GM19035 (cell line): ENCODE results near the gene RAB26.

ENCODE experiments used
- ATAC-seq: cut with Tn5 transposase; IDR thresholded peaks from one replicate; pipeline ENCODE4 v1.9.1; 2021; ENCODE audit not compliant: unreplicated experiment

RAB26 gene

DNA sequence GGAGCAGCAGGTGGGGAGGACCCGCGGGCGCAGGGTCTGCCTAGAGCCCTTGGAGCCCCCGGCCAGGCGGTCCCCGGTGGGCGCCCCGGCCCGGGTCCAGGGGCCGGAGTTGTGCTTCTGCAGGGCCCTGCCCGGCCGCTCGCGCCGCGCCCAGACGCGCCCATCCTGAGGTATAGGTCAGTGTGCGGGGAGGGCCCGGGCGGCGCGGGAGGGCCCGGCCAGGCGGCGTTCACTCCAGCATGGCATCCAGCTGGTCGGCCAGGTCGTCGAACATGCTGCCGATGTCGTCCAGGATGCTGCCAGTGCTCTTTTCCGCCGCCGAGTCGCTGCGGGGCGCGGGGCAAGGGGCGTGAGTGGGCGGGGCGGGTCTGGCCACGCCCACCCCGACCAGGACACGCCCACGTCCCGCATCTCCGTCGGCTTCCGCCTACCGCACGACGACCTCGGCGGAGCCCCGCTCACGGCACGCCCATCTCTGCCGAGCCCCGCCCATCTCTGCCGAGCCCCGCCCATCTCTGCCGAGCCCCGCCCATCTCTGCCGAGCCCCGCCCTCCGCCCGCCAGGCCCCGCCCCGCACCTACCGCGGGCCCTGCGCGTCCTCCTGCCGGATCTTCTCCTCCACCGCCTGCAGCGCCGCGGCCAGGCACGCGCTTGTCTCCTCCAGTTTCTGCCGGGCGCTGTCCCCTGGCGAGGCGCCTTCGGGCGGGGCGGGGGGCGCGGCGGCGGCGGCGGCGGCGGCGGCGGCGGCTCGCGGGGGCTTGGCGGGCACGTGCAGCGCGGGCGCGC lies 30.1 kb downstream of the RAB26 start:
- ATAC-seq, result no peak

DNA sequence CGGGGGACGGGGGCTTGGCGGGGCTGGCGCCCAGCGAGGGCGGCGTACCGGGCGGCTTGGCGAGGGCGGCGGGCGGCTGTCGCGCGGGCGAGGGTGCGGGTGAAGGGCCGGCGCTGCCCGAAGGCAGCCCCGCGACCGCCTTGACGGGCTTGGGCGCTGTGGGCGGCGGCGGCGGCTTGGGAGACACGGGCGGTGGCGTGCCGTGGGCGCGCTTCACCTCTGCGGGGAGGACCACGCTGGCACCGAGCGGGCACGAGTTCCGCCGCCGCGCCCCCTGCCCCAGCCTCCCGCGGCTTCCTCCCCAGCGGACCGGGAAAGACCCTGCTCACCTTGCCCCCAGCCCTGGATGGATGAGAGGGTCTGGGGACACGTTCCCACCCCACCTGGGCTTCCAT lies 30.7 kb downstream of the RAB26 start:
- no peak for ATAC-seq

DNA sequence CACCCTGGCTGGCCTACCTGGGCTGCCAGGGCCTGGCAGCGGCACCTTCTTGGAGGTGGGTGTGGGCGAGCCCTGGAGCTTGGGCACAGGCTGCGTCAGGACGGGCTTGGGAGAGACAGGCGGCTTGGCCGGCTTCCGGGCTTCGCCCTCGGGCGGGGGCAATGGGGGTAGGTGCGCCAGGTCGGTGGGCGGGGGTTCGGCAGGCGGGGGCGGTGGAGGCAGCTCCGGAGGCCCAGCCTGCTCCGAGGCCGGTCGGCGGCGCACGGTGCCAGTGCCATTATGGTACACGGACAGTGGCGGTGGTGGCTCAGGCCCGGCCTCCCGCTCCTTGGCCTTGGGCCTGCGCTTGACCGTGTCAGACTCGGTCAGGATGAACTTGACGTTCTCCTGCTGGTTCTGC lies 31.2 kb downstream of the RAB26 start:
- no peak for ATAC-seq

DNA sequence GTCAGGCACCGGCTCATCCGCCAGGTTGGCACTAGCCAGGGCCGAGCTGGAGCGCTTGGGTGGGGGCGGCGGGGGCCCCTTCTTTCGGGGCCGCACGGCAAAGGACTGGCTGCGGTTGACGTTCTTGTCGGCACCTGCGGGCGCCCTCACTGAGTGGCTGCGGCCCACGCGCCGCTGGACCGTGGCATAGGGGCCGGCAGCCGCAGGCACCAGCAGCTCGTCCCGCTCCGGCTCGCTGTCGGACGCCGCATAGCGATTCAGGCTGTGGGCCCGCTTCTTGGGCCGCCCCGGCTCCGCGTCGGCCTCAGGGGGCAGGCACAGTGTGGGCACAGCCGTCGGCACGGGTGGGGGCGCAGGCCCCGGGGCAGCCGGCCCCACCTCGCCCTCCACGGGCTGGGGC lies 32.0 kb downstream of the RAB26 start:
- no peak for ATAC-seq

DNA sequence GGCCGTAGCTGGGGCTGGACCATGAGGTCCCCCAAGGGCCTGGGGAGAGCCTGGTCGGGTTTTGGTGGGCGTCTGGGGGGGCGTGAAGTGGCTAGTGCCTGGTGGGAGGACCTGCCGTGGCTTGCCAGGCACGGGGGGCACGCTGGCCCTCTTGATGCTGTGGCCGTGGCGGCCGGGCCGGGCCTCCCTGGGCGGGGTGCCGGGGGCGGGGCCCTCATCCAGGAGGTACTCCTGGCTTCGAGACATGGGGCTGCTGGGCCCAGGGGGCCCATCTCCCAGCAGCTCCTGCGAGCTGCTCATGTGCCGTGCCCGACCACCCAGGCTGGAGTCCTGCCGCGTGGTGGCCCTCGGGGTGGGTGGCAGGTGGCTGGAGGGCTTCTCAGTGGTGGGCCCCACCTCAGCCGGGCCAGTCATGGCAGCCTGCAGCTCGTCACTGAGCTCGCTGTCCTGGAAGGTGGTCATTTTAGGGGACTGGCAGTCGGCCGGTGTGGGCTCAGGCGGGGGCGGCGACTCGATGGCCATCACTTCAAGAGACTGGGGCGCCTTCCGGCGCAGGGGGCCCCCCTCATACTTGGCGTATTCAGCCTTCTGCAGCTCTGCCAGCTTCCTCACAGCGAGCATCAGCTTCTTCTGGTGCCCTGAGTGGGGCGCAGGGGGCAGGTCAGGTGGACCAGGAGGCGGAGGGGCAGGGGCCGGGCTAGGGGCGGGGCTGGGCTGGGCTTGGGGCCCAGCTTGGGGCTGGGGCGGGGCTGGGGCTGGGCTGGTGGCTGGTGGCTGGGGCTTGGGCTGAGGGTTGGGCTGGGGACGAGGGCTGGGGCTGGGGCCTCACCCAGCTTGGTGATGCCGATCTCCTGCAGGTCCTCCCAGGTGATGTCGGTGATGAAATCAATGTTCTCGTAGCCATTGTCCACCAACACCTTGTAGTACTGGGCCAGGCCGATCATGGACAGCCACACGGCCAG lies 32.8 kb downstream of the RAB26 start:
- no peak for ATAC-seq

DNA sequence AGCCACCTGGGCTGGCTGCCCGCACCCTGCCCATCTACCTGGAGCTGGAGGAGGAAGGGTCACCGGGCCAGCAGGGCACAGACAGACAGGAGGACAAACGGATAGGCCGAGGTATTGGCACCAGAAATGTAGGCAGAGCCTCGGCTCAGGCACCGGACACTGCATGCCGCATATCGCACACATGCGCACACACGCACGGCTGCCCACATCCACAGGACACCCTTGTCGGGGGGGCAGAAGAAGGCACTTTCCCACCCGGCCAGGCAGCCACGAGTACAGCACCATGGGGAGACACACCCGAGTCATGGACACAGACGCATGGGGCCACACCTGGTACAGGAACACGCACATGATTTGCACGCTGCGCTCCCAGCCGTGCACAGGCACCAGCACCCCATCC lies 33.5 kb downstream of the RAB26 start:
- no peak for ATAC-seq

DNA sequence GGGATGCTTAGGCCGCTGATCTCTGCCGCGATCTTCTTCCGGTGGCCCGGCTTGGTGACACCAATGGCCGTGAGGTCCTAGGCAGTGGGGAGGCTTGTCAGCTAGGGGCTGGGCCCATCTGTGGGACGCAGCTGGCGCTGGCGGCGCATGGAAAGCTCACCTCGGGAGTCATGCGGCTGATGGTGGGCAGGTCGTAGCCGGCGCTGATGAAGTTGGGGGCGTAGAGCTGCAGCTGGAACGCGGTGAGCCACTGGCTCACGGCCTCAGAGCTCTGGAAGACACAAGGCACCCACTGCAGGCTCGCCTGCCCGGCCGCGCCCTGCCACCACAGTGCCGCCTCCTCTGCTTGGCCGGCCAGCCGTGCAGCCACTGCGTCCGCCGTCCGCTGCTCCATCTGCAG lies 35.2 kb downstream of the RAB26 start:
- ATAC-seq, result no peak

DNA sequence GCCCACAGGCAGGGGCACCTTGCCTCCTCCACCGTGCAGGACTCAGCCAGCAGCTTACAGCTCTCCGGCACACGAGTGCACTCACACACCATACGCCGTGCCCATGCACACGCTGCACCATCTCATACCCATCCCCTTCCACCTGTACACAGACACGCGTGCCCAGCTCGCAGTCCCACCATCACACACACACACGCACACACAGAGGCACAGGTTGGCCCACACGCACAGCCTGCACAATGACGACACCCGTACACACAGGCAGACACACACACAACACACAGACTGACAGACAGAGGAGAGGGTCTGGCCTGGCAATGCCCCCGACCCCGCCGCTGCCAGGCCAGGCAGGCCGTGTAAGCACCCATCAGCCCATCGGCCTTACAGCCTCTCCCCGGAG lies 35.9 kb downstream of the RAB26 start:
- ATAC-seq, result no peak

DNA sequence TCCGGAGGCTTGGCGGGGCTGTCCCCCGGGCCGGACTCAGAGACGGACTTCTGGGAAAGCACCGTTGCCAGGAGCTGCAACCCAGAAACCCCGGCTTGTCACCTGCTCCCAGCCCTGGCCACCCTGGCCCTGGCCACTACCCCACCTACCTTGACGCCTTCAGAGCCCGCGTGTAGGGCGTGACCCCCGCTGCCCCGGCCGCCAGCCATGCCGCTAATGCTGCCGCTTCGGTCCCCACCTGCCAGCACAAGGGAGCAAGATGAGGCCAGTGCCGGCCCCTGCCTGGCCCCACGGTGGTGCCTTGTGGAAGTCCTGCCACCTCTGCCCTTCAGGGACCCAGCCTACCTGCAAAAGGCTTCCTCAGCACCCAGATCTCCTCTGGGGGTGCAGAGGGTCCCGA lies 36.5 kb downstream of the RAB26 start:
- no peak for ATAC-seq

DNA sequence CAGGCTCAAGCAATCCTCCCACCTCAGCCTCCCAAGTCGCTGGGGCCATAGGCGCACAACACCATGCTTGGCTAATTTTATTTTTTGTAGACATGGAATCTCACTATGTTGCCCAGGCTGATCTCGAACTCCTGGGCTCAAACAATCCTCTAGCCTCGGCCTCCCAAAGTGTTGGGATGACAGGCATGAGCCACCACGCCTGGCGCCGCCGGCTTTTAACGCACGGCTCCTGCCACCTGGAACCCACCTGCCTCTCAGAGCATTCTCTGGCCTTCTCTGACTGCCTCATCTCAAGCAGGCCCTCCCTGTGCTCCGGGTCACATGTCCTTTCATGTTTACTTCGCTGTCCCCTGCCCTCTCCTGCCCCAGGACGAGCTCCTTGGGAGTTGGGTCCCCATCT lies 37.6 kb downstream of the RAB26 start:
- no peak for ATAC-seq

DNA sequence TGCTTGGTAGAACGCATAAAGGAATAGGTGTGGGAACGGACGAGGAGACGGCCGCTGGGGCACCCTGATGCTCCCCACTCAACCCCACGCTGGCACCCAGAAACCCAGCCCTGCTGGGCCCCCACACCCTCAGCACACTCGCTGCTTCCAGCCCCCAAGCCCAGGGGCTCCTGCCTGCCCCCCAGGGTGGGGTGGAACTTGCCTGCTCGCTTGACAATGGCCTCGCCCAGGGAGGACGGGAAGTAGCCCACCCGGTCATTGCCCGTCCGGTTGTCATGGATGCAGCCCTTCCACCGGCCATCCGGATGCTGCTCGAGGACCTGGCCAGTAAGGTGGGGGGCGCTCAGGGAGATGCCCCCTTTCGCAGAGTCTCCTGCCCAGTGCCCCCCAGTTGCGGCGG lies 38.1 kb downstream of the RAB26 start:
- no peak for ATAC-seq

DNA sequence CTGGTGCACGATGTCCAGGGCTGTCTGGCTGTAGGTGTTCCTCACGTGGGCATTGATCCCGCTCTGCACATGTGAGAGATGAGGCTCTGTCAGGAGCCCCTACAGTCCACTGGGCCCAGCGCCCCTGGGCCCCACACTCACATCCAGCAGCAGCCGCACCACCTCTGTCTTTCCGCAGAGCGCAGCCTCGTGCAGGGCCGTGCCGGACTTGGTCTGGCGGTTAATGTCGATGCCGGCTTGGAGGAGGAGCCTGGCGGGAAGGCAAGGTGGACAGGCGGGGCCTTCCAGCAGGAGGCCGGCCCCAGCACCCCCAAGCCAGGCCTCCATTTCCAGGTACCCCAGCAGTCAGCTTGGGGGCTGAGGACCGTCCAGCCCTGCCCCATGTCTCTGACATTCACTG lies 38.8 kb downstream of the RAB26 start:
- ATAC-seq, result no peak

DNA sequence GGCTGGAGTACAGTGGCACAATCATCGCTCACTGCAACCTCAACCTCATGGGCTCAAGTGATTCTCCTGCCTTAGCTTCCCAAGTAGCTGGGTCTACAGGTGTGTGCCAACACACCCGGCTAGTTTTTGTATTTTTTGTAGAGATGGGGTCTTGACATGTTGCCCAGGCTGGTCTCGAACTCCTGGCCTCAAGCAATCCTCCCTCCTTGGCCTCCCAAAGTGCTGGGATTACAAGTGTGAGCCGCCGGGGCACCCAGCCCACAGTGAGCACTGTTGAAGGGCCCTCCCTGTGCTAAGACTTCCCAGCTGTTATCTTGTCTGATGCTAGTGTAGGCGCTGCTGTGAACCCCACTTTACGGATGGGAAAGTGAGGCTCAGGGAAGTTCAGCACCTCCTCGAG lies 40.0 kb downstream of the RAB26 start:
- no peak for ATAC-seq

DNA sequence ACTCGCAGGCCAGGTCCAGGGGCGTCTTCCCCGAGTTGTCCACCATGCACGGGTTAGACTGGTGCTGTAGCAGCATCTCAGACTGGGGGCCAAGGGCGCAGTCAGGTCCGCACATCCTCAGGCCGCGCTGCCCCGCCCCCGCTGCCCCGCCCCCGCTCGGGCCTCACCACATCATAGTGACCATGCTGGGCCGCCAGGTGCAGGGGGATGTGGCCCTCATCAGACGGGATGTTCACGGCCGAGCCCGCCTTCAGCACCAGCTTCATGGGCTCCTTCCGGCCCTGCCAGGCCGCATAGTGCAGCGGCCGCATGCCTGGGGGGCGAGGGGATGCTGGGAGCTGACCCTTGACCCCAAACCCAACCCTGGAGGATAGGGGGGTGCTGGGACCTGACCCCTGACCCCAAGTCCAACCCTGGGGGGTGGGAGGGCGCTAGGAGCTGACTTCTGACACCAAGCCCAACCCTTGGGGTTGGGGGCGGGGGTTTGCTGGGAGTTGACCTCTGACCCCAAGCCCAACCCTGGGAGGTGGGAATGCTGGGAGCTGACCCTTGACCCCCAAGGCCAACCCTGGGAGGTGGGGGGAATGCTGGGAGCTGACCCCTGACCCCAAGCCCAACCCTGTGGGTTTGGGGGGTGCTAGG lies 40.9 kb downstream of the RAB26 start:
- ATAC-seq, result no peak

DNA sequence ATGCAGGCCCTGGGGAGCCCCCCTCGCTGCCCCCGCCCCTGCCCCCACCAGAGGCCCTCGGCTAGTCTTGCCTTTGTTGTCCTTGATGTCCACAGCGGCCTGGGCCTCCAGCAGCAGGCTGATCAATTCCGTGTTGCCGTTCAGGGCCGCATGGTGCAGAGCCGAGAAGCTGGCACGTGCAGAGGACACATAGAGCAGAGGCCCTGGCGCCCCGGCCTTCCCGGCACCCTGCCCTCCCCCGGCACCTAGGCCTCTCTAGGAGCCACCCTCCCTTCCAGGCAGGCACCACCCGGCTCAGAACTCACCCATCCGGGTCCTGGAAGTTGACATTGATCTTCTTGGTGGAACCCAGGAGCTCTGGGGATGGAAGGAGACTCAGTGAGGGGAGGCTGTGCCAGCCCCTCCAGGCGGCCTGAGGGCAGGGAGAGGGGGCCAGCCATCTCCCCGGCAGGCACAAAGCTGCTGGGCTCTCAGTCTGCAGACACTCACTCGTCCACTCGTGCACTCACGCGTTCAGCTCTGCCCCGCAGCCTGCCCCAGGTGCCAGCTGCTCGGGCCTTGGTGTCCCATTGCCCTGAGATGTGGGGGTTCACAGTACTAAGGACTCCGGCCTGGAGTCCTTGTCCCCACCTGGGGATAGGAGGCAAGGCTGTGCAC lies 41.7 kb downstream of the RAB26 start:
- ATAC-seq, result no peak

DNA sequence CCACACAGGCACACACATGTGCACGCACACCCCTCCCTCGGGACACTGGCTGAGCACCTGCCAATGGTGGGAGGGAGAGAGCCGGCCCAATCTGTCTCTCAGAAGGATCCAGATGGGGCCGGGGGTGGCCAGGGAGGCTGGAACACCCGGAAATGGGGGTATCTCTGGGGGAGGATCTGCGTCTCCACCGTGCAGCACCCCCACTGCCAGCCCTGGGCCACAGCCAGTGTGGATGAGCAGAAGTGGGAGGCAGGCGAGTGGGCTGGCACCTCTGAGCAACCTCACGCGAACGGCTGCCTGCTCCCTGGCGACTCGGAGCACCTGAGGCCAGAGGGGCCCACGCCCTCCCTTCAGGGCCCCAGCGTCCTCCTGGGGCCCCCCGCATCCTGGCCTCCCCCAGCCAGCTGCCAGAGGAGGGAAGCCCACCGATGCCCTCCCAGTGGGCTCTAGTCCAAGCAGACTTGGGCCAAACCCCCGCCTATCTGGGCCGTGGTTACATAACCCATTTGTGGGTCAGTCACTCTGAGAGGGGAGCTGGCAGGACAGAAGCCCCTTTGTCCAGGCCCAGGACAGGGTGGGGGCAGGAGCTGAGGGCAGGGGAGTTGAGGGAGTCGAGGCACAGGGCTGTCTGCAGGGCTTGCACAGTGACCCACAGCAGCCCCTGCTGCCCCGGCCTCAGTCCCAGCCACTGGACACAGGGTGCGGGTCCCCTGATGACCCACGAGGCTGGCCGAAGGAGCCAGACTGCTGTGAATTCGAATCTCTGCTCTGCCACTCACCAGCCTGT lies 42.4 kb downstream of the RAB26 start:
- ATAC-seq, result no peak

DNA sequence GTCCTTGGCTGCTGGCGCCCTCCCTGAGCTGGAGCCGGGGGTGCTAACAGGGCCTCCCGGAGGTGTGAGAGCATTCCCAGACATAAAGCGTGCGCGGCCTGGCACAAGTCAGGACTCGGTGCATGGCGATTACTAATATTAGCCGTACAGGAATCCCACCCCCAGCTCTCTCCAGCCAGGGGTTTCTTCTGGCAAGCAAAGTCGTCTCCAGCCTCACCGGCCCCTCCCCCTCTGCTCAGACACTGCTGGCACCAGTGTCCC lies 43.0 kb downstream of the RAB26 start:
- ATAC-seq, result no peak

DNA sequence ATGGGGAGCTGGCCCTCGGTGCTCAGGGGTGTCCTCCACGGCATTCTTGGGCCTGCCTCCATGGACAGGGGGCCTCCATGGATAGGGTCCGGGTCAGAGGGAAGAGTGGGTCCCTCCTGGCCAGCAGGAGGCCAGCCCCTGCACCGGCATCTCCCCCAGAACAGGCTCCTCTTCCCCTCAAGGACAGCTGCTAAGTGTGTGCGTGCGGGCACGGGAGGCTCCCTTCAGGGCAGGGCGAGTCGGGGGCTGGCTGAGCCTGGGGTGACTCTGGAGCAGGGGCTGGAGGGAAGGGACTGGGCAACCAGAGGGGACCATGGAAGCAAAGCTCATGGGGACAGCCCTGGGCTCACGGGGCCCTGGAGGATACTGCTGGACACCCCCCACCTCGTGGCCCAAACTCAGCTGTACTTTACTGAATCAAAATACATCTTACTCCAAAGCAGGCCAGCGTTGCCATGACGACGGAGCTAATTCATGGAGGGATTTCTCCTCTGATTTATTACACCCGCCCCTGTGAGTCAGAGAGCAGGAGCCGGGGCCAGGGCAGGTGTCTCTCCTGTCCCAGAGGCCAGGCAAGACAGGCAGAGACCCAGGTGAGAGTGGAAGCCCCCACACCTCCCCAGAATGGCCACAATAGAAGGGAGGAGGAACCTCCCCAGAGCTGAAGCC lies 45.9 kb downstream of the RAB26 start:
- ATAC-seq, result no peak

DNA sequence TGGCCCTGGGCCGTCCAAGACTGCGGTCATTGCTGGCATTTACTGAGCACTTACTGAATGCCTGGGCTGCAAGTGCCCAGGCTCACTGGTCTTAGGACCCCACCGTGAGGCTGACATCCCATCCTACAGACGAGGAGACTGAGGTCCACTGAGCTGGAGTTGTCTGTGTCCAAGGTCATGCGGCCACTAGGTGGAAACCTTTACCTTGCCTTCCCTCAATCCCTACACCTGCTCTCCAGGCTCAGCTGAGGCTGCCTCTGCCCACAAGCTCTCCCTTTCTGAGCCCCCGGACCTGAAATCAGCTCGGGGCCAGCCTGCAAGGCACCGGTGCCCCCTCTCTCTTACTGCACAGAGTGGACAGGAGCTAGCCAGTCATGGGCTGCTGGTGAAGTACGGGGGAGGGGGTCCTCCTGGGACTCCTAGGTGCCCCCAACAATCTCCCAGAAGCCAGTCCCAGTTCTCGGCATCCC lies 46.5 kb downstream of the RAB26 start:
- no peak for ATAC-seq
